HepG2 (cell line): Measurements from ENCODE around the gene SEMA3F. TPM values are rescaled to one million over a fixed set of nuclear protein-coding genes. Genes with fewer than 3 reads are reported as not detected.

Experiments used
- KIAA2018 ChIP-seq: sonication (generic); formaldehyde crosslinking; IDR thresholded peaks from 2 replicates; pipeline ENCODE4 v1.5.0; 2020; ENCODE audit warnings: mild to moderate bottlenecking, missing genetic modification reagents, borderline replicate concordance
- RFX3 ChIP-seq: IDR thresholded peaks from 2 replicates; pipeline ENCODE4 v1.6.1; 2016; ENCODE audit warnings: missing biosample characterization, missing genetic modification reagents
- RFX5 ChIP-seq: IDR thresholded peaks from 2 replicates; pipeline ENCODE4 v1.6.1; 2011; ENCODE audit warnings: low read depth, low read length, improper control_type of control experiment
- TRIM22 ChIP-seq: fragments of 450-650 bp; IDR thresholded peaks from 2 replicates; pipeline ENCODE4 v1.6.1; 2017
- ZBTB10 ChIP-seq: sonication (generic); formaldehyde crosslinking; IDR thresholded peaks from 2 replicates; pipeline ENCODE4 v1.4.0; 2020; ENCODE audit warnings: missing genetic modification reagents, borderline replicate concordance
- polyA plus RNA-seq, 8 experiments: library from polyadenylated mRNA; depleted of rRNA in 3 of 8; stranded (reverse) in 7 of 8; unstranded in 1 of 8; fragments of >200 nt; fragmentation: Illumina TruSeq in 4 of 8; extraction: Trizol in 4 of 8; gene quantifications; 2 replicates each; pipeline versions ENCODE4 v1.2.1 to v1.2.3, GENCODE V29; 2011 to 2016; ENCODE audit warnings: low read depth in 4 of 8, missing spikeins in 1 of 8, mixed read lengths in 1 of 8; ENCODE audit not compliant: insufficient read depth in 1 of 8
- total RNA-seq, 5 experiments: library from RNA; depleted of rRNA; stranded (reverse); fragments of >200 nt; fragmentation: Illumina TruSeq; extraction: Trizol; gene quantifications; 2 replicates each; pipeline ENCODE4 v1.2.3, GENCODE V29; 2016; ENCODE audit warnings: low read depth in 1 of 5
- TF ChIP-seq, protein P1 (sequence below): sonication (generic); formaldehyde crosslinking; IDR thresholded peaks from 2 replicates; pipeline ENCODE4 v1.8.0; 2022; ENCODE audit warnings: missing genetic modification reagents, mild to moderate bottlenecking, inconsistent platforms, borderline replicate concordance
- TF ChIP-seq, protein P2 (sequence below): sonication (generic); formaldehyde crosslinking; IDR thresholded peaks from 2 replicates; pipeline ENCODE4 v1.5.0; 2020; ENCODE audit warnings: mild to moderate bottlenecking, missing genetic modification reagents, borderline replicate concordance

Gene SEMA3F
- total and polyA plus RNA-seq, 2 of the 13 experiments (the other 11 are each of a cell fraction or from before 2014, with no cell fraction given), result 7.6 to 17.2 TPM

GRCh38 chr3:50208677-50209344 is 53.7 kb downstream of the SEMA3F start (continued):
- TF ChIP-seq ZBTB10 (CRISPR knock-in tag) (peak; percentile 92; the same call in 1 of the 2 replicates), RFX5 (no peak), RFX3 (CRISPR knock-in tag) (no peak), TRIM22 (no peak), KIAA2018 (CRISPR knock-in tag) (no peak)
- TF ChIP-seq, protein P1, sequence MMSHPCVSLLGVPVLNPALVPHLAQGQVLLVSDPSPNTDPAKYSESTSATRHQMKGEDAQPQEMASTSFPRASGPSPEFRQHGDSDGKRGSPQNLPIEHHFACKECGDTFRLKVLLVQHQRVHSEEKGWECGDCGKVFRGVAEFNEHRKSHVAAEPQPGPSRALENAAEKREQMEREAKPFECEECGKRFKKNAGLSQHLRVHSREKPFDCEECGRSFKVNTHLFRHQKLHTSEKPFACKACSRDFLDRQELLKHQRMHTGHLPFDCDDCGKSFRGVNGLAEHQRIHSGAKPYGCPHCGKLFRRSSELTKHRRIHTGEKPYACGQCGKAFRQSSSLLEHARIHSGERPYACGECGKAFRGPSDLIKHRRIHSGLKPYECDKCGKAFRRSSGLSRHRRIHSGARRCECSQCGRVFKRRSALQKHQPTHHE (CRISPR knock-in tag), result no peak
- TF ChIP-seq, protein P2, sequence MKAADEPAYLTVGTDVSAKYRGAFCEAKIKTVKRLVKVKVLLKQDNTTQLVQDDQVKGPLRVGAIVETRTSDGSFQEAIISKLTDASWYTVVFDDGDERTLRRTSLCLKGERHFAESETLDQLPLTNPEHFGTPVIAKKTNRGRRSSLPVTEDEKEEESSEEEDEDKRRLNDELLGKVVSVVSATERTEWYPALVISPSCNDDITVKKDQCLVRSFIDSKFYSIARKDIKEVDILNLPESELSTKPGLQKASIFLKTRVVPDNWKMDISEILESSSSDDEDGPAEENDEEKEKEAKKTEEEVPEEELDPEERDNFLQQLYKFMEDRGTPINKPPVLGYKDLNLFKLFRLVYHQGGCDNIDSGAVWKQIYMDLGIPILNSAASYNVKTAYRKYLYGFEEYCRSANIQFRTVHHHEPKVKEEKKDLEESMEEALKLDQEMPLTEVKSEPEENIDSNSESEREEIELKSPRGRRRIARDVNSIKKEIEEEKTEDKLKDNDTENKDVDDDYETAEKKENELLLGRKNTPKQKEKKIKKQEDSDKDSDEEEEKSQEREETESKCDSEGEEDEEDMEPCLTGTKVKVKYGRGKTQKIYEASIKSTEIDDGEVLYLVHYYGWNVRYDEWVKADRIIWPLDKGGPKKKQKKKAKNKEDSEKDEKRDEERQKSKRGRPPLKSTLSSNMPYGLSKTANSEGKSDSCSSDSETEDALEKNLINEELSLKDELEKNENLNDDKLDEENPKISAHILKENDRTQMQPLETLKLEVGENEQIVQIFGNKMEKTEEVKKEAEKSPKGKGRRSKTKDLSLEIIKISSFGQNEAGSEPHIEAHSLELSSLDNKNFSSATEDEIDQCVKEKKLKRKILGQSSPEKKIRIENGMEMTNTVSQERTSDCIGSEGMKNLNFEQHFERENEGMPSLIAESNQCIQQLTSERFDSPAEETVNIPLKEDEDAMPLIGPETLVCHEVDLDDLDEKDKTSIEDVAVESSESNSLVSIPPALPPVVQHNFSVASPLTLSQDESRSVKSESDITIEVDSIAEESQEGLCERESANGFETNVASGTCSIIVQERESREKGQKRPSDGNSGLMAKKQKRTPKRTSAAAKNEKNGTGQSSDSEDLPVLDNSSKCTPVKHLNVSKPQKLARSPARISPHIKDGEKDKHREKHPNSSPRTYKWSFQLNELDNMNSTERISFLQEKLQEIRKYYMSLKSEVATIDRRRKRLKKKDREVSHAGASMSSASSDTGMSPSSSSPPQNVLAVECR (CRISPR knock-in tag), result peak; percentile 85
